DMS153 (cell line): ENCODE results near the gene DPH5.

Experiments used
- DNase-seq: peaks from one replicate; lab custom pipeline; 2025; lab: John Stamatoyannopoulos, UW

Gene DPH5

GRCh38 chr1:100941580-100942216 is 83.9 kb downstream of the DPH5 start:
- no peak for DNase-seq

DNA sequence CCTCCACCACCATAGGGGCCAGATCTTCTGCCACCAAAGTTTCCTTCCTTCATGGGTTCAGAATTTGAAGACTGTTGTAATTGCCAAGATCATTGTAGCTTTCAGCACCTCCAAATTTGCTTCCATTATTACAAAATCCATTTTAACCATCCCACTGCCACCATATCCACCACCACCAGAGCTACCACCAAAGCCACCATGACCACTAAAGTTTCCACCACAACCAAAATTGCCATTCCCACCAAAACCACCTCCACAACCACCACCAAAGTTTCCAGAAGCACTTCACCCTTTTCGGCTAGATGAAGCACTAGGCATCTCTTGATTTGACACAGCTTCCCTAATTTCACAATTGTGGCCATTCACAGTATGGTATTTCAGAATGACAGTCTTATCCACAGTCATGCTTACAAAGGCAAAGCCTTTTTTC is 84.5 kb downstream of the DPH5 start:
- DNase-seq = no peak
